Ovary (tissue), 9 donors: ENCODE data around the gene ACKR4. TPM values are rescaled to one million over a fixed set of nuclear protein-coding genes. Genes with fewer than 3 reads are reported as not detected.

Source experiments
- DNase-seq, 5 donors: peaks; one replicate each; pipeline ENCODE4 v3.0.0-alpha.2; 2019 to 2020
- H3K27ac ChIP-seq, 2 donors: fragments of 200-600 bp; one replicate each; pipeline versions ENCODE4 v1.5.1 to v1.8.0; 2019 to 2022
- H3K27me3 ChIP-seq: fragments of 200-600 bp; one replicate; pipeline ENCODE4 v1.8.0; 2022
- H3K36me3 ChIP-seq: fragments of 200-600 bp; sonication (generic); one replicate; pipeline ENCODE4 v1.5.1; 2019
- H3K4me1 ChIP-seq: one replicate; pipeline ENCODE4 v1.8.1; 2013; ENCODE audit warnings: mild to moderate bottlenecking, moderate library complexity; ENCODE audit not compliant: insufficient read depth
- H3K4me3 ChIP-seq: fragments of 200-600 bp; sonication (generic); one replicate; pipeline ENCODE4 v1.5.1; 2017
- H3K9me3 ChIP-seq, 2 donors: fragments of 200-600 bp in 1 of 2; sonication (generic) in 1 of 2; one replicate each; pipeline versions ENCODE4 v1.5.1 to v1.8.1; 2013 to 2019; ENCODE audit warnings: mild to moderate bottlenecking in 1 of 2, moderate library complexity in 1 of 2
- EP300 ChIP-seq: sonication (generic); formaldehyde crosslinking; IDR thresholded peaks from one replicate; pipeline ENCODE4 v1.6.1; 2017; ENCODE audit warnings: antibody characterized with exemption
- POLR2A ChIP-seq: fragments of 450-650 bp; IDR thresholded peaks from one replicate; pipeline ENCODE4 v1.6.1; 2017; ENCODE audit warnings: antibody characterized with exemption, mild to moderate bottlenecking, moderate library complexity
- WGBS, 3 donors: extraction: QIAGEN DNeasy Blood & Tissue Kit in 1 of 3; methylation state at CpG; one replicate each; pipeline versions ENCODE4 v1.1.5 to v1.1.7; 2013 to 2017; 5-methylcytosine and 5-hydroxymethylcytosine counted together
- intact Hi-C, 4 donors: fragments of 100-400 bp; cut with DNase I; formaldehyde crosslinking; loops; one replicate each; pipeline versions ENCODE4 v1.11.0 to v1.15.1; 2022 to 2023
- polyA plus RNA-seq, 2 donors: library from polyadenylated mRNA; stranded (reverse); fragments of 200-250 nt in 1 of 2; fragments of 350-450 nt in 1 of 2; fragmentation: Illumina TruSeq in 1 of 2; extraction: RNeasy Lipid Tissue Mini Kit (QIAGEN cat#74804) in 1 of 2; gene quantifications; one replicate each; pipeline ENCODE4 v1.2.3, GENCODE V29; 2013 to 2014
- total RNA-seq, 7 donors: library from RNA; depleted of rRNA in 2 of 7; stranded (reverse); fragments of >200 nt in 2 of 7; fragmentation: NEBNext Ultra II Directional in 3 of 7; extraction: Animal tissue kit (Norgen Biotek cat#: 25700) in 3 of 7; gene quantifications; one replicate each; pipeline versions ENCODE4 v1.1.0 to v1.2.4, GENCODE V29; 2016 to 2023
- TF ChIP-seq, protein P1 (sequence below), 3 donors: fragments of 450-650 bp in 2 of 3; fragments of 200-600 bp in 1 of 3; IDR thresholded peaks; one replicate each; pipeline versions ENCODE4 v1.5.1 to v1.8.0; 2016 to 2022; ENCODE audit warnings: antibody characterized with exemption in 3 of 3, mild to moderate bottlenecking in 1 of 3
- donor health status: DM: no; HTN: no; CAD: no; lungs with moderate emphysema.
- donor health status: DM: no; HTN: no; CAD: no.
- donor health status: Bipolar disorder and iron deficiency.
- donor health status: DM: yes; HTN: yes; CAD: no.
- donor health status: DM: no; HTN: no; CAD: no.
- donor health status: DM: yes; HTN: yes; CAD: no.

The ACKR4 gene
- total and polyA plus RNA-seq, 9 donors, result 0.17 to 5.4 (median 0.30) TPM

DNA sequence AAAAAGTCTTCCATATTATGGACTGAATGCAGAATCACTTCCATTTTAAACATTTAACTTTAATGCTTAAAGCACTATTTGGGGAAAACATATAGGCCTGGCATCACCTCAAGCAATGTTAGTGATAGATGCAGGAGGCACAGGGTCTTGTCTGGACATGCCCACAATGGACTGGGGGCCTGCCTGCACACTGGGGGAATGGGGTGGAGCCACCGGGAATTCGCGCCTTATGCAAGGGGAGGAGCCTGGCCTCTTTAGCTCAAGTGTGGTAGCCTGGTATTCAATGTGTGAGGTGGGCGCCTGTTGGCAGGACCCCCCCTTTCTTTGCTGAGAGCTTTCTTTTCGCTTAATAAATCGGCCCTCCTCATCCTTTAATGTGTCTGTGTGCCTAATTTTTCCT lies 29.9 kb downstream of the ACKR4 start:
- WGBS, 3 donors, result 93 to 97% (median 95%) methylated on average over 6 of the region's 6 CpGs
- TF ChIP-seq EP300, result no peak
- no peak for TF ChIP-seq POLR2A
- TF ChIP-seq, protein P1, sequence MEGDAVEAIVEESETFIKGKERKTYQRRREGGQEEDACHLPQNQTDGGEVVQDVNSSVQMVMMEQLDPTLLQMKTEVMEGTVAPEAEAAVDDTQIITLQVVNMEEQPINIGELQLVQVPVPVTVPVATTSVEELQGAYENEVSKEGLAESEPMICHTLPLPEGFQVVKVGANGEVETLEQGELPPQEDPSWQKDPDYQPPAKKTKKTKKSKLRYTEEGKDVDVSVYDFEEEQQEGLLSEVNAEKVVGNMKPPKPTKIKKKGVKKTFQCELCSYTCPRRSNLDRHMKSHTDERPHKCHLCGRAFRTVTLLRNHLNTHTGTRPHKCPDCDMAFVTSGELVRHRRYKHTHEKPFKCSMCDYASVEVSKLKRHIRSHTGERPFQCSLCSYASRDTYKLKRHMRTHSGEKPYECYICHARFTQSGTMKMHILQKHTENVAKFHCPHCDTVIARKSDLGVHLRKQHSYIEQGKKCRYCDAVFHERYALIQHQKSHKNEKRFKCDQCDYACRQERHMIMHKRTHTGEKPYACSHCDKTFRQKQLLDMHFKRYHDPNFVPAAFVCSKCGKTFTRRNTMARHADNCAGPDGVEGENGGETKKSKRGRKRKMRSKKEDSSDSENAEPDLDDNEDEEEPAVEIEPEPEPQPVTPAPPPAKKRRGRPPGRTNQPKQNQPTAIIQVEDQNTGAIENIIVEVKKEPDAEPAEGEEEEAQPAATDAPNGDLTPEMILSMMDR (IDR thresholded peaks at IDR 0.05), result no peak

DNA sequence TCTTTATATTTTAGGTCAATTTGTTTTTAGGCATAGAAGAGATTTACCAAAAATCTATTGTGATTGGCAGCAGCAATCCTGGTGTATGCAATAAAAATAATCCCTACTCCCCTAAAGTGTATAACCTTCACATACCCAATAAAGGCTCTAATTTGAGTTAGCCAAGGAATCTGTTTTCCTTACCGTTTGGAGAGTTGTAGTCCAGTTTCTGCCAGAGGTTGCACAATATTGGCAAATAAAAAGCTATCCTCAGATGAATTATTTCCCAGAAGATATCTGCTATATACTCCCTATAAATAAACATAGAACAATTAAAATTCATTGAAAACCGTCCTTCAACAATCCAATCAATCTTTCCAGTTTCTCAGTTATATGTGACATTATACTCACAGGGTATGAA lies 31.1 kb downstream of the ACKR4 start:
- H3K36me3 ChIP-seq, result no peaks in the 10 kb centered on the region
- TF ChIP-seq EP300, result no peak
- TF ChIP-seq, protein P1 (IDR thresholded peaks at IDR 0.05), result no peak
- no peak for TF ChIP-seq POLR2A
- intact Hi-C loops, result no loop called here
- H3K9me3 ChIP-seq, result no peaks in the 10 kb centered on the region
- no peaks in the 10 kb centered on the region for H3K4me1 ChIP-seq
- WGBS, 3 donors, result 26 to 27% (median 27%) methylated on average over 2 of the region's 2 CpGs
- no peak overlapping the region for H3K4me3 ChIP-seq
- H3K27me3 ChIP-seq, result no peaks in the 10 kb centered on the region
- no peak overlapping the region for H3K27ac ChIP-seq
- DNase-seq, result no peak

More for the DNA sequence above, 29.9 kb downstream of the ACKR4 start:
- no peak for DNase-seq
- Histone ChIP-seq H3K4me3 (no peak overlapping the region), H3K9me3 (no peaks in the 10 kb centered on the region), H3K27ac (no peak overlapping the region), H3K36me3 (no peaks in the 10 kb centered on the region), H3K4me1 (no peaks in the 10 kb centered on the region), H3K27me3 (no peaks in the 10 kb centered on the region)
- intact Hi-C loops, result no loop called here

DNA sequence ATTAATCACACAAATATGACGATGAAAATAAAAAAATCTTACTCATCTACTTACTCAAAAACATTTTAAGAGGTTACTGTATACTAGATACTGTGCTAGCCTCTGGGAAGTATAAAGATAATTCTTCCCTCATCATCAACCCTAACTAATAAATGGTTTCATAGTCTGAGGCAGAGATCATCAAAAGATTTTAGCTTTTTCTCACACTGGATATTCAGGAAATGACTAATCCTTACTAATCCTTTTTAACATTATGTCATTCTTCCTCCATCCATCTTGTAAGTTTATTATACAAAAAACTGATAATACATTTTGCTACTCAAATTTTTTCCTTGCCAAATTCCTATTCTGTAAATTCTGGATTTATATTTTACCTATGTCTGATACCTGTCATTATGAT lies 32.9 kb downstream of the ACKR4 start:
- H3K4me3 ChIP-seq, result no peak overlapping the region
- H3K27me3 ChIP-seq, result no peaks in the 10 kb centered on the region
- DNase-seq, result no peak
- TF ChIP-seq, protein P1 (IDR thresholded peaks at IDR 0.05), result no peak
- TF ChIP-seq POLR2A (no peak), EP300 (no peak)
- intact Hi-C loops, result no loop called here
- H3K4me1 ChIP-seq, result no peaks in the 10 kb centered on the region
- H3K27ac ChIP-seq, result no peak overlapping the region
- no peaks in the 10 kb centered on the region for H3K9me3 ChIP-seq
- 61 to 73% (median 63%) methylated on average over 1 of the region's 1 CpG for WGBS, 3 donors
- H3K36me3 ChIP-seq, result no peaks in the 10 kb centered on the region

DNA sequence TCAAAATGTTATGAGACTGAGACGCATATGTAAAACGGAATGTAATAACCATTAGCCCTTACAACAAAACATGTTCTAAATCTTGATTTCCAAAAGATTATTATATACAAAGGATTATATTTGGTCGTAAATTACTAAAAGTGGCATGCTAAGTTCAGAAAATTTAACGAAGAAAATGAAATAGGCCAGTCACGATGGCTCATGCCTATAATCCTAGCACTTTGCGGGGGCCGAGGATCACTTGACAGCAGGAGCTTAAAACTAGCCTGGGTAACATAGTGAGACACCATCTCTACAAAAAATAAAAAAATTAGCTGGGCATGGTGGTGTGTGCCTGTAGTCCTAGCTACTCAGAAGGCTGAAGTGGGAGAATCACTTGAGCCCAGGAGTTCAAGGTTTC lies 33.5 kb downstream of the ACKR4 start:
- no peak overlapping the region for H3K4me3 ChIP-seq
- no peaks in the 10 kb centered on the region for H3K27me3 ChIP-seq
- no peaks in the 10 kb centered on the region for H3K9me3 ChIP-seq
- H3K36me3 ChIP-seq, result no peaks in the 10 kb centered on the region
- H3K27ac ChIP-seq, result no peak overlapping the region
- TF ChIP-seq POLR2A, result no peak
- no peak for TF ChIP-seq EP300
- TF ChIP-seq, protein P1 (IDR thresholded peaks at IDR 0.05), result no peak
- no peak for DNase-seq
- intact Hi-C loops, result no loop called here
- 93 to 96% (median 96%) methylated on average over 7 of the region's 7 CpGs for WGBS, 3 donors
- H3K4me1 ChIP-seq, result no peaks in the 10 kb centered on the region

DNA sequence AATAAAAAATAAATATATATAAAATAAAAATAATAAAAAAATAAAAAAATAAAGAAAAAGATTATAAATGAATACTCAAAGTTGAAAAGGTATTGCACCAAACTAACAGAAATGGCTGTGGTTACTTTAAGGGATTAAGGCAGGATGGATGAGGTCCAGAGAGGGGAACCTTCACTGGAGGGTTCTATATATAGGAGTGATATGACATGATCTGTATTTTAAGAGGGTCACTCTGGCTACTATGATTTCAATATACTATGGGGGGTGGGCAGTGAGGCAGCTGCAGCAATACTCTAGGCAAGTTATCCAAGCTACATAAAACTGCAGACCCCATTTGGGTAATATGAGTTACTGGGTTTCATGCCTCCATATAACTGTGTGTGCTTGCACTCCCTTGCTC lies 38.0 kb downstream of the ACKR4 start:
- TF ChIP-seq POLR2A (no peak), EP300 (no peak)
- TF ChIP-seq, protein P1 (IDR thresholded peaks at IDR 0.05), result no peak
- Histone ChIP-seq H3K36me3 (no peaks in the 10 kb centered on the region), H3K27ac (no peak overlapping the region), H3K27me3 (no peaks in the 10 kb centered on the region), H3K9me3 (no peaks in the 10 kb centered on the region), H3K4me3 (no peak overlapping the region), H3K4me1 (no peaks in the 10 kb centered on the region)
- intact Hi-C loops, result no loop called here
- DNase-seq, result no peak
